ENCODE results near the gene NAXD. TPM values are rescaled to one million over a fixed set of nuclear protein-coding genes. Genes with fewer than 3 reads are reported as not detected.

NAXD gene
- total RNA-seq, 2 experiments from 2014 or later: 8.3 to 12.5 TPM

DNA sequence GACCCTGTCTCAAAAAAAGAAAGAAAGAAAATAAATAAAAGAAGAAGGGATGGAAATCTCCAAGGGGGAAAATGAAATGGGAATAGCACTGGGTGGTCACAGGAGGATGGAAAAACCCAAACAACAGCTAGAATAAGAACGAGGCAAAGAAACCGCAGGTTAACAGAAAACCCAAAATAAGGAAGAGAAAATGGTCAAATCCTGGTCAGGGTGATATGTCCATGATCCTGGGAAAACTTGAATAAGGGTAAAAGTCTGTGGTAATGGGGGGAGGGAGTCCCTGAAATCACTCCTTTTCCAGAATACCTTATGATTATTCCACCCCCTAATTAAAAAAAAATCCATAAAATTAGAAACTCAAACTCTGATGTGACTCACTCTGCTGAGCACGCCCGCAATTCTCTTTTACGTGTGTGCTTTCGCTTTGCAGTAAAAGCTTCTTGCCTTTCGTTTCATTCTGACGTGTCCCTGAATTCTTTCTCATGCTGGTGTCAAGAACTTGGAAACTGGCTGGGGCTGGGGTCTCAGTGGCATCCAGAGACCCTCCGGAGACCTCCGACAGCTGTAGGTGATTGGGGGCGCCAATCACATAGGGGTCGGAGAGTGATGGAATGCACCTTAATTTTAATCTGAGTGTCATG, 4.3 kb upstream of the NAXD start:
- Histone ChIP-seq H3K79me2 (ENCODE audit: insufficient read depth, low read depth, low read length) (peaks cover 3% of the 10 kb centered on the region), H4K20me1 (ENCODE audit: insufficient read depth, low read length) (no peaks in the 10 kb centered on the region), H2AFZ (ENCODE audit: low read length) (no peak overlapping the region), H3K9me2 (ENCODE audit: insufficient read depth, low read length) (no peaks in the 10 kb centered on the region), H3K9me3 (ENCODE audit: low read length) (no peaks in the 10 kb centered on the region), H3K4me2 (ENCODE audit: low read length) (no peak overlapping the region), H3K36me3 (ENCODE audit: insufficient read depth, low read length) (no peaks in the 10 kb centered on the region), H3K4me1 (ENCODE audit: insufficient read depth, low read length, poor library complexity, severe bottlenecking) (peaks cover 4% of the 10 kb centered on the region), H3K4me3 (ENCODE audit: low read depth, low read length, poor library complexity, severe bottlenecking) (no peak overlapping the region), H3K27ac (ENCODE audit: low read depth, low read length, poor library complexity, severe bottlenecking) (no peak overlapping the region)
- CTCF ChIA-PET (ENCODE audit: unreplicated experiment): no interaction called here
- POLR2A ChIA-PET: no interaction called here
- DNase-seq (ENCODE audit: low spot score): no peak
- no peak for TF ChIP-seq EZH2phosphoT487 (IDR thresholded peaks at IDR 0.05; ENCODE audit: borderline replicate concordance, low read depth, low read length)
- TF ChIP-seq, protein P1, sequence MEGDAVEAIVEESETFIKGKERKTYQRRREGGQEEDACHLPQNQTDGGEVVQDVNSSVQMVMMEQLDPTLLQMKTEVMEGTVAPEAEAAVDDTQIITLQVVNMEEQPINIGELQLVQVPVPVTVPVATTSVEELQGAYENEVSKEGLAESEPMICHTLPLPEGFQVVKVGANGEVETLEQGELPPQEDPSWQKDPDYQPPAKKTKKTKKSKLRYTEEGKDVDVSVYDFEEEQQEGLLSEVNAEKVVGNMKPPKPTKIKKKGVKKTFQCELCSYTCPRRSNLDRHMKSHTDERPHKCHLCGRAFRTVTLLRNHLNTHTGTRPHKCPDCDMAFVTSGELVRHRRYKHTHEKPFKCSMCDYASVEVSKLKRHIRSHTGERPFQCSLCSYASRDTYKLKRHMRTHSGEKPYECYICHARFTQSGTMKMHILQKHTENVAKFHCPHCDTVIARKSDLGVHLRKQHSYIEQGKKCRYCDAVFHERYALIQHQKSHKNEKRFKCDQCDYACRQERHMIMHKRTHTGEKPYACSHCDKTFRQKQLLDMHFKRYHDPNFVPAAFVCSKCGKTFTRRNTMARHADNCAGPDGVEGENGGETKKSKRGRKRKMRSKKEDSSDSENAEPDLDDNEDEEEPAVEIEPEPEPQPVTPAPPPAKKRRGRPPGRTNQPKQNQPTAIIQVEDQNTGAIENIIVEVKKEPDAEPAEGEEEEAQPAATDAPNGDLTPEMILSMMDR (conservative IDR thresholded peaks at IDR 0.05; ENCODE audit: low read length): no peak
- no TSS peak for BruUV-seq (replicated peaks)
- intact Hi-C loops (cut with micrococcal nuclease; ENCODE audit: unreplicated experiment): loop anchor here (10.0 kb wide), 1 partner anchor 104 kb away; the partner anchor contains the start of gene ING1

GRCh38 chr13:110615005-110615321, 382 bp upstream of the NAXD start:
- CTCF ChIA-PET (ENCODE audit: unreplicated experiment): no interaction called here
- intact Hi-C loops (cut with micrococcal nuclease; ENCODE audit: unreplicated experiment): loop anchor here (5.0 to 10.0 kb wide), 2 partner anchors 100 to 143 kb away; partner anchors contain the start of gene ING1
- TF ChIP-seq, protein P1 (conservative IDR thresholded peaks at IDR 0.05; ENCODE audit: low read length): no peak
- TF ChIP-seq EZH2phosphoT487 (IDR thresholded peaks at IDR 0.05; ENCODE audit: borderline replicate concordance, low read depth, low read length): no peak

More at GRCh38 chr13:110615005-110615321, 382 bp upstream of the NAXD start:
- H3K27ac ChIP-seq (ENCODE audit: low read depth, low read length, poor library complexity, severe bottlenecking): no peak overlapping the region
- peaks cover 38% of the 10 kb centered on the region for H3K79me2 ChIP-seq (ENCODE audit: insufficient read depth, low read depth, low read length)
- peak overlapping the region; percentile 94 for H2AFZ ChIP-seq (ENCODE audit: low read length)
- no peaks in the 10 kb centered on the region for H3K36me3 ChIP-seq (ENCODE audit: insufficient read depth, low read length)
- peak overlapping the region; percentile 92 for H3K4me2 ChIP-seq (ENCODE audit: low read length)
- no peaks in the 10 kb centered on the region for H3K9me3 ChIP-seq (ENCODE audit: low read length)
- no peaks in the 10 kb centered on the region for H4K20me1 ChIP-seq (ENCODE audit: insufficient read depth, low read length)
- POLR2A ChIA-PET: no interaction called here
- BruUV-seq (replicated peaks): no TSS peak
- H3K4me1 ChIP-seq (ENCODE audit: insufficient read depth, low read length, poor library complexity, severe bottlenecking): peaks cover 14% of the 10 kb centered on the region
- H3K9me2 ChIP-seq (ENCODE audit: insufficient read depth, low read length): no peaks in the 10 kb centered on the region
- no peak for DNase-seq (ENCODE audit: low spot score)
- H3K4me3 ChIP-seq (ENCODE audit: low read depth, low read length, poor library complexity, severe bottlenecking): peak overlapping the region; percentile 87
